ENCODE data around the gene SLC22A23.

- TF ChIP-seq CTCF (IDR thresholded peaks at IDR 0.05) (peak; percentile 59 to 91 (median 76)), POLR2A (IDR thresholded peaks at IDR 0.05) (peak in 1 of 4 donors; percentile 64), POLR2AphosphoS5 (IDR thresholded peaks at IDR 0.05) (no peak)
Measured at GRCh38 chr6:3456898-3457709, at the start of gene SLC22A23.
